H1 (cell line): ENCODE data around the gene ACSL4. TPM values are rescaled to one million over a fixed set of nuclear protein-coding genes. Genes with fewer than 3 reads are reported as not detected.

Source experiments
- CTCF ChIA-PET: fragments of 300-600 bp; sonication (Branson Sonifier 250); formaldehyde crosslinking; loops from one replicate; lab custom pipeline; 2021; ENCODE audit not compliant: partially characterized antibody; lab: Charles Lee
- POLR2A ChIA-PET: fragments of 300-600 bp; sonication (Branson Sonifier 250); formaldehyde crosslinking; loops from one replicate; lab custom pipeline; 2021; ENCODE audit warnings: inconsistent platforms; ENCODE audit not compliant: partially characterized antibody; lab: Charles Lee
- DNase-seq, 2 experiments: peaks; one replicate each; pipeline versions ENCODE4 v3.0.0 to v3.0.0-alpha.2; 2010 to 2022; ENCODE audit warnings: low spot score in 2 of 2, low read depth in 1 of 2, mixed read lengths in 1 of 2
- FAIRE-seq: peaks from 2 replicates; lab custom pipeline; 2011; peaks lifted over from hg19 to GRCh38; lab: Jason Lieb, UNC
- H2AFZ ChIP-seq: 2 replicates; pipeline ENCODE4 v1.8.1; 2012; ENCODE audit warnings: low read length, inconsistent platforms
- H2AK5ac ChIP-seq: 2 replicates; pipeline ENCODE4 v1.6.1; 2013; ENCODE audit warnings: low read depth, low read length
- H2BK120ac ChIP-seq: replicated peaks from 2 replicates; pipeline ENCODE3; 2013; ENCODE audit warnings: low read depth, low read length, inconsistent platforms
- H2BK12ac ChIP-seq: 2 replicates; pipeline ENCODE4 v1.6.1; 2013; ENCODE audit warnings: low read depth, low read length
- H2BK15ac ChIP-seq: 2 replicates; pipeline ENCODE4 v1.6.1; 2013; ENCODE audit warnings: low read length
- H2BK20ac ChIP-seq: 2 replicates; pipeline ENCODE4 v1.6.1; 2013; ENCODE audit warnings: low read length
- H2BK5ac ChIP-seq: 2 replicates; pipeline ENCODE4 v1.6.1; 2013; ENCODE audit warnings: low read depth, low read length
- H3K14ac ChIP-seq: 2 replicates; pipeline ENCODE4 v1.6.1; 2013; ENCODE audit warnings: inconsistent platforms; ENCODE audit not compliant: insufficient read length
- H3K18ac ChIP-seq: 2 replicates; pipeline ENCODE4 v1.6.1; 2013; ENCODE audit warnings: low read length; ENCODE audit errors: extremely low read depth
- H3K23ac ChIP-seq: 2 replicates; pipeline ENCODE4 v1.6.1; 2013; ENCODE audit warnings: inconsistent platforms; ENCODE audit not compliant: insufficient read length
- H3K23me2 ChIP-seq: 2 replicates; pipeline ENCODE4 v1.6.1; 2013; ENCODE audit warnings: low read depth, low read length
- H3K27ac ChIP-seq: 2 replicates; pipeline ENCODE4 v1.6.1; 2011; ENCODE audit warnings: low read depth, low read length, inconsistent platforms
- H3K27me3 ChIP-seq, 4 experiments: replicated peaks in 1 of 4; 1 replicate in 1 of 4; 2 replicates in 3 of 4; pipeline versions ENCODE4 v1.6.1 to v1.8.1; 2011 to 2013; ENCODE audit warnings: low read length in 3 of 4, mild to moderate bottlenecking in 3 of 4, inconsistent platforms in 2 of 4, mixed read lengths in 2 of 4, moderate library complexity in 1 of 4; ENCODE audit not compliant: control insufficient read depth in 3 of 4, insufficient read depth in 3 of 4; ENCODE audit errors: extremely low read depth in 1 of 4
- H3K36me3 ChIP-seq, 4 experiments: 2 replicates each; pipeline versions ENCODE4 v1.6.1 to v1.8.1; 2011 to 2013; ENCODE audit warnings: mild to moderate bottlenecking in 4 of 4, low read length in 3 of 4, moderate library complexity in 2 of 4, control low read depth in 1 of 4, inconsistent platforms in 1 of 4; ENCODE audit not compliant: insufficient read depth in 4 of 4, control insufficient read depth in 2 of 4
- H3K4ac ChIP-seq: replicated peaks from 2 replicates; pipeline ENCODE3; 2013; ENCODE audit warnings: low read length, low read depth, mixed read lengths, inconsistent platforms; ENCODE audit not compliant: insufficient read length
- H3K4me1 ChIP-seq, 4 experiments: replicated peaks in 1 of 4; 1 replicate in 1 of 4; 2 replicates in 3 of 4; pipeline versions ENCODE4 v1.6.1 to v1.8.1; 2011 to 2013; ENCODE audit warnings: low read length in 3 of 4, inconsistent platforms in 2 of 4, mixed read lengths in 1 of 4; ENCODE audit not compliant: insufficient read depth in 4 of 4, control insufficient read depth in 3 of 4
- H3K4me2 ChIP-seq, 2 experiments: 2 replicates each; pipeline versions ENCODE4 v1.6.1 to v1.8.1; 2011 to 2013; ENCODE audit warnings: low read depth in 2 of 2, low read length in 2 of 2, control low read depth in 1 of 2, inconsistent platforms in 1 of 2, mild to moderate bottlenecking in 1 of 2; ENCODE audit not compliant: insufficient read depth in 1 of 2
- H3K4me3 ChIP-seq, 4 experiments: fragments of 200-600, 300-600 bp in 1 of 4; sonication (generic), shearing (Covaris generic), sonication (Bioruptor Twin) in 1 of 4; 2 replicates each; pipeline versions ENCODE4 v1.5.1 to v1.8.1; 2011 to 2016; ENCODE audit warnings: low read length in 4 of 4, low read depth in 3 of 4, control low read depth in 2 of 4, inconsistent platforms in 2 of 4, mild to moderate bottlenecking in 2 of 4, mixed read lengths in 1 of 4, moderate library complexity in 1 of 4; ENCODE audit not compliant: insufficient read depth in 2 of 4; ENCODE audit errors: extremely low read depth in 1 of 4
- H3K56ac ChIP-seq: replicated peaks from 2 replicates; pipeline ENCODE3; 2013; ENCODE audit warnings: low read depth, mild to moderate bottlenecking, mixed read lengths, low read length, inconsistent platforms; ENCODE audit not compliant: insufficient read length
- H3K79me1 ChIP-seq: 2 replicates; pipeline ENCODE4 v1.6.1; 2013; ENCODE audit warnings: low read depth, low read length, control low read depth
- H3K79me2 ChIP-seq, 2 experiments: 2 replicates each; pipeline versions ENCODE4 v1.6.1 to v1.8.1; 2012 to 2013; ENCODE audit warnings: low read length in 2 of 2, mild to moderate bottlenecking in 2 of 2, inconsistent platforms in 1 of 2; ENCODE audit not compliant: insufficient read depth in 2 of 2, control insufficient read depth in 1 of 2
- H3K9ac ChIP-seq, 4 experiments: replicated peaks in 1 of 4; 1 replicate in 1 of 4; 2 replicates in 3 of 4; pipeline versions ENCODE4 v1.6.1 to v1.8.1; 2011 to 2013; ENCODE audit warnings: low read depth in 3 of 4, low read length in 3 of 4, control low read depth in 2 of 4, mild to moderate bottlenecking in 2 of 4, moderate library complexity in 2 of 4, inconsistent platforms in 1 of 4; ENCODE audit errors: extremely low read depth in 1 of 4
- H3K9me3 ChIP-seq, 2 experiments: 2 replicates each; pipeline versions ENCODE4 v1.6.1 to v1.8.1; 2012 to 2013; ENCODE audit warnings: mild to moderate bottlenecking in 2 of 2, moderate library complexity in 2 of 2, control low read depth in 1 of 2, inconsistent platforms in 1 of 2, low read depth in 1 of 2, low read length in 1 of 2, mixed read lengths in 1 of 2; ENCODE audit not compliant: insufficient read depth in 2 of 2
- H4K20me1 ChIP-seq, 2 experiments: replicated peaks in 1 of 2; 2 replicates each; pipeline versions ENCODE3 to v1.8.1; 2011 to 2013; ENCODE audit warnings: inconsistent platforms in 2 of 2, low read length in 2 of 2, mild to moderate bottlenecking in 1 of 2; ENCODE audit not compliant: insufficient read depth in 2 of 2, control insufficient read depth in 1 of 2
- H4K5ac ChIP-seq: 2 replicates; pipeline ENCODE4 v1.6.1; 2013; ENCODE audit warnings: low read length, low read depth, mixed read lengths, inconsistent platforms; ENCODE audit not compliant: insufficient read length
- H4K8ac ChIP-seq: 2 replicates; pipeline ENCODE4 v1.8.0; 2013; ENCODE audit warnings: mild to moderate bottlenecking, moderate library complexity, low read length, inconsistent platforms; ENCODE audit not compliant: insufficient read depth; ENCODE audit errors: extremely low read depth
- H4K91ac ChIP-seq: replicated peaks from 2 replicates; pipeline ENCODE3; 2013; ENCODE audit warnings: low read length, mixed read lengths, inconsistent platforms; ENCODE audit not compliant: insufficient read length
- CEBPB ChIP-seq: IDR thresholded peaks from 2 replicates; pipeline ENCODE4 v1.6.1; 2012; ENCODE audit warnings: low read depth, low read length
- MAFK ChIP-seq: IDR thresholded peaks from 2 replicates; pipeline ENCODE4 v1.6.1; 2012; ENCODE audit warnings: low read depth, mild to moderate bottlenecking, improper control_type of control experiment, low read length
- POLR2A ChIP-seq, 2 experiments: IDR thresholded peaks; 1 replicate in 1 of 2; 2 replicates in 1 of 2; pipeline ENCODE4 v1.6.1; 2011; ENCODE audit warnings: low read depth in 2 of 2, low read length in 2 of 2, mild to moderate bottlenecking in 2 of 2; ENCODE audit errors: control extremely low read depth in 1 of 2
- SUZ12 ChIP-seq: fragments of 200-600 bp; sonication (generic); IDR thresholded peaks from 2 replicates; pipeline ENCODE4 v1.6.1; 2012; ENCODE audit warnings: mild to moderate bottlenecking, inconsistent platforms, low read length, moderate library complexity, mixed read lengths
- WGBS, 2 experiments: shearing (Covaris generic) in 1 of 2; methylation state at CpG; one replicate each; pipeline versions ENCODE4 v1.1.6 to v1.1.7; 2013 to 2015; ENCODE audit warnings: low lambda C conversion rate in 2 of 2, mixed read lengths in 2 of 2, inconsistent platforms in 1 of 2, low coverage in 1 of 2, missing lambda C conversion rate in 1 of 2; ENCODE audit not compliant: insufficient replicate concordance in 2 of 2, insufficient coverage in 1 of 2, insufficient read length in 1 of 2; ENCODE audit errors: extremely low coverage in 1 of 2, missing lambda C conversion rate in 1 of 2; 5-methylcytosine and 5-hydroxymethylcytosine counted together
- polyA plus RNA-seq, 7 experiments: library from polyadenylated mRNA; depleted of rRNA in 3 of 7; stranded (reverse) in 5 of 7; unstranded in 2 of 7; fragments of >200 nt in 5 of 7; fragments of 200-250 nt in 2 of 7; gene quantifications; 1 replicate in 5 of 7; 2 replicates in 1 of 7; 4 replicates in 1 of 7; pipeline versions ENCODE4 v1.2.1 to v1.2.3, GENCODE V29; 2011 to 2013; ENCODE audit warnings: missing spikeins in 2 of 7, mixed read lengths in 2 of 7
- small RNA-seq: library from polyadenylated mRNA; stranded (forward); fragments of <200 nt; extraction: miRNeasy Mini kit (QIAGEN cat#:217004); gene quantifications from one replicate; pipeline ENCODE3, GENCODE V24; 2013; ENCODE audit not compliant: insufficient read depth
- total RNA-seq: library from RNA; stranded (reverse); fragmentation: NEBNext Ultra II Directional; extraction: Animal tissue kit (Norgen Biotek cat#: 25700); gene quantifications from 2 replicates; pipeline ENCODE4 v1.2.1, GENCODE V29; 2021

ACSL4 gene
- total and polyA plus RNA-seq, 2 of the 8 experiments (the other 6 are each of a cell fraction or from before 2014, with no cell fraction given), result 11.3 to 47.0 TPM

- no peak overlapping the region for H4K91ac ChIP-seq
- H3K27me3 ChIP-seq, result no peaks in the 10 kb centered on the region
- no peaks in the 10 kb centered on the region; a peak in 1 of 7 replicates for H3K4me1 ChIP-seq
- no peak overlapping the region for H3K23ac ChIP-seq
- H2BK120ac ChIP-seq, result no peak overlapping the region
- no peaks in the 10 kb centered on the region for H3K79me2 ChIP-seq
- WGBS, 2 experiments, result 90% methylated on average over 3 of the region's 3 CpGs; no CpG with 5 or more reads in 1 of the 2 experiments
- no peak overlapping the region for H3K14ac ChIP-seq
- H3K56ac ChIP-seq, result no peak overlapping the region
- POLR2A ChIA-PET, result no interaction called here
- no peak overlapping the region for H4K5ac ChIP-seq
- no peaks in the 10 kb centered on the region for H3K9me3 ChIP-seq
- H2BK12ac ChIP-seq, result no peak overlapping the region
- H3K18ac ChIP-seq, result no peak overlapping the region
- DNase-seq (no peak), FAIRE-seq (no peak)
- CTCF ChIA-PET, result no interaction called here
- H3K4me3 ChIP-seq, result no peak overlapping the region
- no peak overlapping the region for H2BK5ac ChIP-seq
- no peaks in the 10 kb centered on the region for H3K79me1 ChIP-seq
- no peak overlapping the region for H2AK5ac ChIP-seq
- H2AFZ ChIP-seq, result no peak overlapping the region
- no peaks in the 10 kb centered on the region for H4K20me1 ChIP-seq
- H3K4ac ChIP-seq, result no peak overlapping the region
- H3K9ac ChIP-seq, result no peak overlapping the region
- no peak overlapping the region for H2BK15ac ChIP-seq
- no peak overlapping the region for H3K27ac ChIP-seq
- no peak overlapping the region for H4K8ac ChIP-seq
- TF ChIP-seq CEBPB, result peak; percentile 8; the same call in 1 of the 2 replicates
- no peak for TF ChIP-seq MAFK
- TF ChIP-seq SUZ12, result no peak
- TF ChIP-seq POLR2A (IDR thresholded peaks at IDR 0.05; ENCODE audit: control extremely low read depth in 1 of 2, low read depth in 2 of 2, low read length in 2 of 2), result no peak
- no peak overlapping the region for H3K4me2 ChIP-seq
- no peaks in the 10 kb centered on the region for H3K36me3 ChIP-seq
- no peaks in the 10 kb centered on the region for H3K23me2 ChIP-seq
- H2BK20ac ChIP-seq, result no peak overlapping the region
Measured at GRCh38 chrX:109596015-109596414, 137.0 kb downstream of the ACSL4 start.

Small RNAs within 50 kb of the gene (small RNA-seq; reads per million reads assigned to genes)
- gene AL118496.2, result not detected
- gene RF00019, result not detected

Other genes starting within 250 kb of the ACSL4 start
- 12.7 and 13.5 TPM in 2 replicates for gene NXT2, start 196.4 kb downstream of the ACSL4 start, total RNA-seq
- gene NXT2, start 196.4 kb downstream of the ACSL4 start, polyA plus RNA-seq (2011; rRNA removed), result 3.8 and 6.1 TPM in 2 replicates
- gene KCNE5, start 108.1 kb downstream of the ACSL4 start, total RNA-seq, result 3.1 and 3.6 TPM in 2 replicates
- 5.9 and 8.9 TPM in 2 replicates for gene KCNE5, start 108.1 kb downstream of the ACSL4 start, polyA plus RNA-seq (2011; rRNA removed)